IMR-90 (cell line): ENCODE results near the gene NGFR. TPM values are rescaled to one million over a fixed set of nuclear protein-coding genes. Genes with fewer than 3 reads are reported as not detected.

Experiments used
- ATAC-seq: fragments of 200-7000 bp; cut with Tn5 transposase; 2 replicates; pipeline ENCODE4 v1.9.1; 2020; ENCODE audit warnings: low read depth, mild to moderate bottlenecking, moderate library complexity
- BruUV-seq: library from RNA; stranded (reverse); fragments of 400-500 nt; replicated peaks from 2 replicates; lab custom pipeline; 2021; lab: Mats Ljungman, UMichigan
- CTCF ChIA-PET: fragments of 300-600 bp; formaldehyde crosslinking; extraction: SDS; loops from one replicate; lab custom pipeline; 2021; ENCODE audit warnings: antibody characterized with exemption; lab: Yijun Ruan, JAX
- POLR2A ChIA-PET: fragments of 300-600 bp; sonication (Branson Sonifier 250); formaldehyde crosslinking; loops from one replicate; lab custom pipeline; 2022; ENCODE audit warnings: antibody characterized with exemption; ENCODE audit not compliant: unreplicated experiment; lab: Charles Lee
- DNase-seq: peaks from one replicate; pipeline ENCODE4 v3.0.0; 2013
- H2AFZ ChIP-seq: replicated peaks from 2 replicates; pipeline ENCODE3; 2013; ENCODE audit warnings: low read length, mild to moderate bottlenecking; ENCODE audit not compliant: poor library complexity
- H2AK5ac ChIP-seq: 2 replicates; pipeline ENCODE4 v1.6.1; 2013; ENCODE audit warnings: low read depth, low read length, inconsistent platforms
- H2AK9ac ChIP-seq: replicated peaks from 2 replicates; pipeline ENCODE3; 2013; ENCODE audit warnings: mild to moderate bottlenecking, low read depth, low read length, moderate library complexity; ENCODE audit not compliant: poor library complexity
- H2BK120ac ChIP-seq: 2 replicates; pipeline ENCODE4 v1.6.1; 2013; ENCODE audit warnings: low read depth, low read length, inconsistent platforms
- H2BK15ac ChIP-seq: 3 replicates; pipeline ENCODE4 v1.6.1; 2013; ENCODE audit warnings: low read depth, low read length, inconsistent platforms
- H2BK20ac ChIP-seq: 2 replicates; pipeline ENCODE4 v1.6.1; 2013; ENCODE audit warnings: low read depth, mild to moderate bottlenecking, inconsistent platforms, low read length, moderate library complexity
- H2BK5ac ChIP-seq: 2 replicates; pipeline ENCODE4 v1.6.1; 2013; ENCODE audit warnings: mild to moderate bottlenecking, low read depth, low read length, inconsistent platforms; ENCODE audit not compliant: poor library complexity, severe bottlenecking
- H3K14ac ChIP-seq: replicated peaks from 2 replicates; pipeline ENCODE4 v1.6.1; 2013; ENCODE audit warnings: low read depth, low read length, inconsistent platforms
- H3K18ac ChIP-seq: 2 replicates; pipeline ENCODE4 v1.6.1; 2013; ENCODE audit warnings: low read depth, low read length, control low read depth
- H3K23ac ChIP-seq: 2 replicates; pipeline ENCODE4 v1.6.1; 2013; ENCODE audit warnings: low read depth, low read length, inconsistent platforms
- H3K27ac ChIP-seq: 2 replicates; pipeline ENCODE4 v1.5.1; 2013; ENCODE audit warnings: mild to moderate bottlenecking, control low read depth, low read length; ENCODE audit not compliant: insufficient read depth
- H3K27me3 ChIP-seq: 2 replicates; pipeline ENCODE4 v1.6.1; 2013; ENCODE audit warnings: low read length; ENCODE audit not compliant: control insufficient read depth, insufficient read depth
- H3K36me3 ChIP-seq: 2 replicates; pipeline ENCODE4 v1.6.1; 2013; ENCODE audit warnings: low read length, mixed read lengths; ENCODE audit not compliant: control insufficient read depth, insufficient read depth
- H3K4ac ChIP-seq: 2 replicates; pipeline ENCODE4 v1.6.1; 2013; ENCODE audit warnings: low read depth, low read length, inconsistent platforms
- H3K4me1 ChIP-seq: 2 replicates; pipeline ENCODE4 v1.6.1; 2013; ENCODE audit warnings: low read length, mixed read lengths; ENCODE audit not compliant: control insufficient read depth, insufficient read depth
- H3K4me2 ChIP-seq: 2 replicates; pipeline ENCODE4 v1.6.1; 2013; ENCODE audit warnings: low read depth, mild to moderate bottlenecking, control low read depth, low read length, moderate library complexity
- H3K4me3 ChIP-seq: 2 replicates; pipeline ENCODE4 v1.5.1; 2013; ENCODE audit warnings: low read depth, mild to moderate bottlenecking, control low read depth, low read length, moderate library complexity; ENCODE audit not compliant: insufficient read depth
- H3K56ac ChIP-seq: 2 replicates; pipeline ENCODE4 v1.6.1; 2013; ENCODE audit warnings: low read length, inconsistent platforms; ENCODE audit not compliant: insufficient read depth; ENCODE audit errors: extremely low read depth
- H3K79me1 ChIP-seq, 2 experiments: 2 replicates each; pipeline ENCODE4 v1.6.1; 2013; ENCODE audit warnings: low read length in 2 of 2, inconsistent platforms in 1 of 2, low read depth in 1 of 2
- H3K9ac ChIP-seq: 2 replicates; pipeline ENCODE4 v1.6.1; 2013; ENCODE audit warnings: low read depth, low read length, control low read depth
- H3K9me1 ChIP-seq: 2 replicates; pipeline ENCODE4 v1.6.1; 2013; ENCODE audit warnings: low read length, inconsistent platforms; ENCODE audit not compliant: insufficient read depth
- H3K9me3 ChIP-seq: 2 replicates; pipeline ENCODE4 v1.6.1; 2013; ENCODE audit warnings: low read length; ENCODE audit not compliant: control insufficient read depth, insufficient read depth
- H4K20me1 ChIP-seq: 2 replicates; pipeline ENCODE4 v1.6.1; 2013; ENCODE audit warnings: low read length, inconsistent platforms; ENCODE audit not compliant: insufficient read depth
- H4K5ac ChIP-seq: 2 replicates; pipeline ENCODE4 v1.6.1; 2013; ENCODE audit warnings: mild to moderate bottlenecking, low read depth, low read length, control low read depth
- H4K8ac ChIP-seq, 2 experiments: 2 replicates each; pipeline ENCODE4 v1.6.1; 2013; ENCODE audit warnings: low read depth in 2 of 2, low read length in 2 of 2, control low read depth in 1 of 2, inconsistent platforms in 1 of 2
- H4K91ac ChIP-seq: 2 replicates; pipeline ENCODE4 v1.6.1; 2013; ENCODE audit warnings: low read depth, low read length, inconsistent platforms; ENCODE audit not compliant: insufficient read depth
- BHLHE40 ChIP-seq: fragments of 150-350 bp; IDR thresholded peaks from 2 replicates; pipeline ENCODE4 v1.6.1; 2016; ENCODE audit warnings: mild to moderate bottlenecking, low read depth, low read length
- CEBPB ChIP-seq: IDR thresholded peaks from 2 replicates; pipeline ENCODE4 v1.6.1; 2012; ENCODE audit warnings: low read depth, low read length, improper control_type of control experiment
- CHD1 ChIP-seq: IDR thresholded peaks from 2 replicates; pipeline ENCODE4 v1.6.1; 2012; ENCODE audit warnings: low read depth, low read length, improper control_type of control experiment
- CTCF ChIP-seq: conservative IDR thresholded peaks from 2 replicates; pipeline ENCODE4 v1.5.1; 2012; ENCODE audit warnings: mild to moderate bottlenecking, low read depth, low read length, improper control_type of control experiment
- ELK1 ChIP-seq: fragments of 150-350 bp; IDR thresholded peaks from 2 replicates; pipeline ENCODE4 v1.6.1; 2016; ENCODE audit warnings: low read depth, mild to moderate bottlenecking, low read length, moderate library complexity, borderline replicate concordance
- FOS ChIP-seq: fragments of 150-350 bp; IDR thresholded peaks from 2 replicates; pipeline ENCODE4 v1.6.1; 2016; ENCODE audit warnings: low read depth, low read length
- MAFK ChIP-seq: IDR thresholded peaks from 2 replicates; pipeline ENCODE4 v1.6.1; 2012; ENCODE audit warnings: low read depth, low read length, improper control_type of control experiment
- MAZ ChIP-seq: IDR thresholded peaks from 2 replicates; pipeline ENCODE4 v1.6.1; 2012; ENCODE audit warnings: low read depth, mild to moderate bottlenecking, low read length, improper control_type of control experiment, moderate library complexity, borderline replicate concordance
- MXI1 ChIP-seq: IDR thresholded peaks from 2 replicates; pipeline ENCODE4 v1.6.1; 2012; ENCODE audit warnings: low read depth, mild to moderate bottlenecking, low read length, moderate library complexity, borderline replicate concordance
- NFE2L2 ChIP-seq: fragments of 150-350 bp; IDR thresholded peaks from 2 replicates; pipeline ENCODE4 v1.6.1; 2016; ENCODE audit warnings: low read depth, mild to moderate bottlenecking, low read length
- POLR2A ChIP-seq: IDR thresholded peaks from 2 replicates; pipeline ENCODE4 v1.6.1; 2012; ENCODE audit warnings: mild to moderate bottlenecking, low read depth, low read length
- RAD21 ChIP-seq: IDR thresholded peaks from 2 replicates; pipeline ENCODE4 v1.6.1; 2012; ENCODE audit warnings: low read length, improper control_type of control experiment
- RCOR1 ChIP-seq: IDR thresholded peaks from 2 replicates; pipeline ENCODE4 v1.6.1; 2012; ENCODE audit warnings: mild to moderate bottlenecking, low read length, improper control_type of control experiment; ENCODE audit not compliant: insufficient replicate concordance
- RFX5 ChIP-seq: IDR thresholded peaks from 2 replicates; pipeline ENCODE4 v1.8.0; 2012; ENCODE audit warnings: low read depth, mild to moderate bottlenecking, low read length, moderate library complexity
- SMC3 ChIP-seq: fragments of 150-350 bp; IDR thresholded peaks from 2 replicates; pipeline ENCODE4 v1.6.1; 2016; ENCODE audit warnings: low read depth, mild to moderate bottlenecking, antibody characterized with exemption, low read length, moderate library complexity
- USF2 ChIP-seq: fragments of 150-350 bp; IDR thresholded peaks from 2 replicates; pipeline ENCODE4 v1.6.1; 2017; ENCODE audit warnings: mild to moderate bottlenecking, antibody characterized with exemption, low read length, low read depth
- WGBS, 2 experiments: methylation state at CpG; one replicate each; pipeline versions ENCODE4 v1.1.5 to v1.1.7; 2013; ENCODE audit warnings: missing lambda C conversion rate in 2 of 2; ENCODE audit not compliant: insufficient read length in 1 of 2; ENCODE audit errors: extremely low coverage in 2 of 2; 5-methylcytosine and 5-hydroxymethylcytosine counted together
- dilution Hi-C: fragments of 300-500 bp; cut with HindIII; formaldehyde crosslinking; loops from one replicate; pipeline ENCODE4 v1.14.3; 2018; ENCODE audit warnings: low sequenced_read_pairs; ENCODE audit not compliant: unreplicated experiment
- in situ Hi-C: fragments of 300-500 bp; cut with MboI; formaldehyde crosslinking; loops from 3 replicates; pipeline ENCODE4 v1.14.3; 2019; ENCODE audit warnings: low sequenced_read_pairs, inconsistent platforms, mixed read lengths
- intact Hi-C: fragments of 100-400 bp; cut with micrococcal nuclease; formaldehyde crosslinking; loops from 2 replicates; pipeline ENCODE4 v1.10.0; 2022
- polyA plus RNA-seq, 3 experiments: library from polyadenylated mRNA; depleted of rRNA; stranded (reverse); fragments of >200 nt; gene quantifications; 2 replicates each; pipeline ENCODE4 v1.2.3, GENCODE V29; 2012; ENCODE audit warnings: low replicate concordance in 1 of 3
- total RNA-seq: library from RNA; depleted of rRNA; stranded (reverse); fragments of >200 nt; gene quantifications from 2 replicates; pipeline ENCODE4 v1.2.3, GENCODE V29; 2012

Gene NGFR
- total and polyA plus RNA-seq, 2 of the 4 experiments (the other 2 are of a cell fraction) = 0.15 to 0.18 TPM

GRCh38 chr17:49459401-49459984, 35.6 kb upstream of the NGFR start:
- no peak for TF ChIP-seq CTCF
- no peak for TF ChIP-seq POLR2A
- TF ChIP-seq ELK1 = no peak
- TF ChIP-seq CHD1 = no peak
- TF ChIP-seq CEBPB = no peak
- no peak for TF ChIP-seq RFX5
- TF ChIP-seq BHLHE40 = no peak
- TF ChIP-seq MAFK = no peak
- no peak for TF ChIP-seq USF2
- no peak for TF ChIP-seq RCOR1
- no peak for TF ChIP-seq RAD21
- TF ChIP-seq SMC3 = no peak
- TF ChIP-seq NFE2L2 = no peak
- TF ChIP-seq MAZ = no peak
- no peak for TF ChIP-seq FOS
- no peak for TF ChIP-seq MXI1
- no peak overlapping the region for H3K4me3 ChIP-seq
- no peaks in the 10 kb centered on the region for H3K36me3 ChIP-seq
- ATAC-seq (no peak), DNase-seq (no peak)
- H3K27me3 ChIP-seq = peaks cover 61% of the 10 kb centered on the region
- H3K27ac ChIP-seq = no peak overlapping the region
- H3K4me2 ChIP-seq = no peak overlapping the region
- no peak overlapping the region for H4K5ac ChIP-seq
- no peak overlapping the region for H3K23ac ChIP-seq
- no peak overlapping the region for H2AK5ac ChIP-seq
- H4K91ac ChIP-seq = no peak overlapping the region
- H4K20me1 ChIP-seq = no peaks in the 10 kb centered on the region
- no peak overlapping the region for H2BK15ac ChIP-seq
- no peak overlapping the region for H2BK20ac ChIP-seq
- H2AFZ ChIP-seq = no peak overlapping the region
- intact Hi-C loops = no loop called here
- no peak overlapping the region for H2AK9ac ChIP-seq
- no peak overlapping the region for H3K9ac ChIP-seq
- H3K4ac ChIP-seq = no peak overlapping the region
- H4K8ac ChIP-seq = no peak overlapping the region
- no peaks in the 10 kb centered on the region; the same call in 1 of the 2 replicates for H3K9me1 ChIP-seq
- in situ Hi-C loops = no loop called here
- POLR2A ChIA-PET = no interaction called here
- H3K9me3 ChIP-seq = peaks cover 10% of the 10 kb centered on the region
- CTCF ChIA-PET = no interaction called here
- no peak overlapping the region for H3K56ac ChIP-seq
- 0% methylated on average over 1 of the region's 7 CpGs; no CpG with 5 or more reads in 1 of the 2 experiments for WGBS, 2 experiments
- dilution Hi-C loops = no loop called here
- H3K18ac ChIP-seq = no peak overlapping the region
- H2BK120ac ChIP-seq = no peak overlapping the region
- peaks cover 4% of the 10 kb centered on the region; the same call in 1 of the 2 replicates for H3K4me1 ChIP-seq
- H3K14ac ChIP-seq = no peak overlapping the region
- H3K79me1 ChIP-seq = no peaks in the 10 kb centered on the region
- no peak overlapping the region for H2BK5ac ChIP-seq
- no TSS peak for BruUV-seq
